PFSK-1 (cell line): ENCODE measurements around the gene MX1.

ENCODE experiments used
- FOXP2 ChIP-seq: optimal IDR thresholded peaks from 2 replicates; pipeline ENCODE3; 2011; ENCODE audit warnings: borderline replicate concordance, control low read depth, inconsistent platforms; ENCODE audit not compliant: insufficient read depth; ENCODE audit errors: extremely low read length, extremely low read depth
- POLR2AphosphoS5 ChIP-seq: IDR thresholded peaks from 2 replicates; pipeline ENCODE4 v1.6.1; 2012; ENCODE audit warnings: low read depth, mild to moderate bottlenecking, control low read depth, low read length, moderate library complexity
- REST ChIP-seq, 2 experiments: IDR thresholded peaks; 2 replicates each; pipeline versions ENCODE4 v1.6.1 to v1.8.0; 2011 to 2012; ENCODE audit warnings: low read depth in 2 of 2, low read length in 2 of 2, control low read depth in 1 of 2, inconsistent platforms in 1 of 2, mild to moderate bottlenecking in 1 of 2, moderate library complexity in 1 of 2; ENCODE audit not compliant: insufficient read depth in 1 of 2
- SIN3A ChIP-seq: IDR thresholded peaks from 2 replicates; pipeline ENCODE4 v1.6.1; 2012; ENCODE audit warnings: mild to moderate bottlenecking, low read length, moderate library complexity, borderline replicate concordance; ENCODE audit not compliant: insufficient read depth
- TAF1 ChIP-seq: IDR thresholded peaks from 2 replicates; pipeline ENCODE4 v1.6.1; 2012; ENCODE audit warnings: low read length, control low read depth, borderline replicate concordance; ENCODE audit not compliant: insufficient read depth

The MX1 gene

DNA sequence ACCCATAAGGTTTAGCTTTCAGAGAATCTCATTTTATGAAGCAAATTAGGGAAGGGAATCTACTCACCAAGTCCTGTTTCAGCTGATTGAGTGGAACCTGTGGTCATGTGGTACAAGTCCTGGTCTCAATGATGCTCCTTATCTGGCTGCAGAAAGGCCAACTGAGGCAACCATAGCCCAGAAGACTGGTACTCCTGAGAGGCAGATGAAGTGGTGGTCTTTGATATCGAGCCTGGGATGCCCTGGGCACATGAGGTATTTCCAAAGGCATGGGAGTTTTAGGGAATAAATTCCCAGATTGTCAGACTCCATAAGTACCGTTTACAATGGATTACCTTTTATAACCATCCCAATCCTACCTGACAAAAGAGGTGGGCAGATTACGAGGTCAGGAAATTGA is 3.3 kb downstream of the MX1 start:
- no peak for TF ChIP-seq POLR2AphosphoS5
- no peak for TF ChIP-seq REST (IDR thresholded peaks at IDR 0.05; ENCODE audit: insufficient read depth in 1 of 2, low read depth in 2 of 2, low read length in 2 of 2)
- TF ChIP-seq FOXP2 = no peak
- no peak for TF ChIP-seq SIN3A

DNA sequence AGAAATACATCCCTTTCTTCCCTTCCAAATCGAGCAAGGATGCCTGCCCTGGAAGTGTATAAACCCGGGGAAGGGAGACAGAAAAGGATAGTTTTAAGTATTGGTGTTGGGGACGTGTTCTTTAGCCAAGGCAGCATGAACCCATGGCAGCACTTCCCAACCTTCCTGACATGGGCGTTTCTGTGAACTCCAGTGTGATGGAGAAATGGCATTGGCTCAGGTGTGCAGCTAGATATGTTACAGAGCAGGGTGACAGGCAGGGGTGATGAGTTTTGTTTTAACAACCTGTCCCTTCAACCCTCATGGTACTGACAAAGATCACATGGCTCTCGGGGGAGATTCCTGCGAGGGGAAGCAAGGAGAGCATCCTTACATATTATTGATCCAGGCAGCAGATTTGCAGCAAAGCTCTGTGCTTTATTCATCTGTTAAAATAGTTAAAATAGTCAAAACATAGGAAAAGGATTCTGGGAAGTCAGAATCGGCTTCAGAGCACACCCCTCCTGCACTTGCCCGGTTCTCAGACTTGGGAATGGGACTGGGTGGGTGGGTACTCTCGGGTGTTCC is 4.0 kb downstream of the MX1 start:
- TF ChIP-seq POLR2AphosphoS5 = no peak
- TF ChIP-seq REST (IDR thresholded peaks at IDR 0.05; ENCODE audit: insufficient read depth in 1 of 2, low read depth in 2 of 2, low read length in 2 of 2) = no peak
- TF ChIP-seq FOXP2 = no peak
- no peak for TF ChIP-seq SIN3A
- TF ChIP-seq TAF1 = no peak

- TF ChIP-seq REST (IDR thresholded peaks at IDR 0.05; ENCODE audit: insufficient read depth in 1 of 2, low read depth in 2 of 2, low read length in 2 of 2) = no peak
- no peak for TF ChIP-seq TAF1
- TF ChIP-seq SIN3A = no peak
- no peak for TF ChIP-seq FOXP2
- TF ChIP-seq POLR2AphosphoS5 = no peak
These were observed 5.9 kb downstream of the MX1 start for GRCh38 chr21:41431788-41432548.

DNA sequence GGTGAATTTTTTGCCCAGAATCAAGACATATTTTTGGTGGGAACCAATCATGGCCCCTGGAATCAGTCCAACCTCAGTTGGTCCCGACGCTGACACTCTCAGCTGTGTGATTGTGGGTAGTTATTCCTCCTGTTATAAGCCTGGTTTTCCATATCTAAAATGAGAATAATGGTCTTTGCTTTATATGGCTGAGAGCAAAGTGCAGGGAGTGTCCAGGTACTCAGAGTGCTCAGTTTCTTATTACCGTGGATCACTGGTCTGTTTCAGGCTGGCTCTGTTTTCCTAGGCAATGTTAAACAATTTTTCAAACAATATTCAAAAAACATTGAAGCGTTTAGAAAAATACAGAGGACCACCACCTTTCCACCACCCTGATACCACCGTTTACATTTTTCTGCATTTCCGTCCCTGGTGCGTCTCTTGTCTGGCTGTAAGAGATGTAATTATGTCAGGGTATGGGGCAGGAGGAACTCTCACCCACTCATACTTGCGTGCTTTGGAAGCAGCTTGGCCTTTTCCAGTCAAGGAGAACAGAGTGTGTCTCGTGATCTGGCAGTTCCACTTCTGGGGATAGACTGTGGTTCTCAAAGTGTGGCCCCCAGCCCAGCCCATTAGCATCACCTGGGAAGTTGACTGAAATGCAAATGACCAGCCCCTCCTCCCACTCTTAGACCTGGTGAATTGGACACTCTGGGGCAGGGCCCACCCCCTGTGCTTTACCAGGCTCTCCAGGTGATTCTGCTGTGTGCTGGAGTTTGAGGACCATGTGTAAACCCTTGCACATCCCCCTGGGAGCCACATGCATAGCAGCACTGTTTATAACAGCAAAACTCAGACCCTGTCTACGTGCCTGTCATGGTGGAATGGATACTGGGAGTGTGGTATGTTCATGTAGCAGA is 6.8 kb downstream of the MX1 start:
- no peak for TF ChIP-seq REST (IDR thresholded peaks at IDR 0.05; ENCODE audit: insufficient read depth in 1 of 2, low read depth in 2 of 2, low read length in 2 of 2)
- TF ChIP-seq FOXP2 = no peak
- TF ChIP-seq SIN3A = no peak
- no peak for TF ChIP-seq POLR2AphosphoS5
- no peak for TF ChIP-seq TAF1
